GM12892 (cell line): ENCODE data around the gene AIFM1.
"Not testable (repeated sequence)": the region's sequence is repeated elsewhere in the genome, so short reads cannot be mapped to it uniquely, and the experiment has no call there.

Source experiments
- DNase-seq: peaks from one replicate; pipeline ENCODE4 v3.0.0; 2011; ENCODE audit not compliant: insufficient read length
- FAIRE-seq: peaks from 2 replicates; lab custom pipeline; 2011; peaks lifted over from hg19 to GRCh38; lab: Jason Lieb, UNC
- POLR2A ChIP-seq: IDR thresholded peaks from 2 replicates; pipeline ENCODE4 v1.6.1; 2011; ENCODE audit warnings: low read depth, low read length, control low read depth
- POLR2AphosphoS5 ChIP-seq: IDR thresholded peaks from 2 replicates; pipeline ENCODE4 v1.6.1; 2011; ENCODE audit warnings: low read depth, low read length, control low read depth
- TAF1 ChIP-seq: IDR thresholded peaks from 2 replicates; pipeline ENCODE4 v1.6.1; 2011; ENCODE audit warnings: low read depth, mild to moderate bottlenecking, control low read depth, low read length, borderline replicate concordance

Gene AIFM1

GRCh38 chrX:130136961-130137360, 28.7 kb downstream of the AIFM1 start:
- TF ChIP-seq POLR2AphosphoS5 (no peak), TAF1 (no peak), POLR2A (no peak)
- FAIRE-seq (peak; percentile 53), DNase-seq (no peak)

DNA sequence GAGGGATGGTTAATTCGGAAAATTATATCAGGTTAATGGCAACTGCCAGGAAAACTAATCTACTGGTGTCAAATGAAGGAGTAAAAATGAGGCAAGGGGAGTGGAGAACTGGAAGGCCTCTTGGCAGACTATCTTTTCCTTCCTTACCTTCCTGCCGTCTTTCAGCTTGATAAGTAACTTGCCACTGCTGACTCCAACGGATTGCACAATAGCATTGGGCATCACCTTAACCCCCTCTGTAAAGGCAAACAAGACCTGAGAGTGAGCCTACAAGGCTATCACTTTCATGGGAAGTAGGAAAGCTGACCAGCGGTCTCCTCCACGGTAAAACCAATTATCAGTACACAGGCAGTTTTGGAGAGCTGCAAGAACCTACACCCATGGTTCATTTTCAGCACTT, 29.1 kb downstream of the AIFM1 start:
- DNase-seq (no peak), FAIRE-seq (no peak)
- TF ChIP-seq POLR2AphosphoS5 (no peak), TAF1 (no peak), POLR2A (no peak)

DNA sequence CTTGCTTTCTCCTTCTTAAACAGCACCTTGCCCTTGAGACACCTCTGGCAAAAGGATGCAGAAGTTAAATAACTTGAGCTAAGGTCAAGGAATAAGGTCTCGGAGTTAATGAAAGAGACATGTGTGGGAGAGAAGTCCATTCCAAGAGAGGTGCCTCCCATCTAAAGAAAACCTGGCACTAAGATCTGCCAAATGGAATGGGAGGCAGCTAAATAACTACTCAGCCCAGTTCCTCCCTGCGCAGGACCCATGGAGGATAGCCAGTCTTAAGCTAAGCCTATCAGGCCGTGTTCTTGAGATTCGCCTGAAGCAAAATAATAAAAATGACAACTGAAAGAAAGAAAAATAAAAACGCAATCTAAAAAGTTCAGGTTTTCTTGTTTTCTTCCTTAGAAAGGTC, 34.7 kb downstream of the AIFM1 start:
- TF ChIP-seq POLR2AphosphoS5 (no peak), POLR2A (no peak), TAF1 (no peak)
- FAIRE-seq (no peak), DNase-seq (no peak)

GRCh38 chrX:130125091-130125874, 40.4 kb downstream of the AIFM1 start:
- DNase-seq (no peak), FAIRE-seq (no peak)
- TF ChIP-seq TAF1, result no peak
- no peak for TF ChIP-seq POLR2AphosphoS5
- TF ChIP-seq POLR2A, result no peak

DNA sequence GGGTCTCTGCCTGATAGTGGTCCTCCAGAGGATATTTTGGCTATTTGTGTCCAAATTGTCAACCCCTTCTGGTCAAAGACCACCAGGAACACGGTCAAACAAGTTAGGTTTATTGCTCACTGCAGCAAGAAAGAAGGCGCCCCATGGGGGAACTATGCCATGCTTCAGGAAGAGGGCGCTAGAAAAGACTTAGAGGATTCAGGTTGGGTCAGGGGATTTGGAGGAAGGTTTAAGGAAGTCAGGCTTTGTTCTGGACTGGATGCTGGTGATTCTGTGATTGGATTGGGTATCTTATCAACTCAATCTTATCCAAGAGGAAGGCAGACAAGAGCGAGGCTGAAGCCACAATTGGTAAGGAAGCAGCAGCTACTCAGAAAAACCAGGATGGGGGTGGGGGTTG, 41.1 kb downstream of the AIFM1 start:
- DNase-seq (no peak), FAIRE-seq (no peak)
- no peak for TF ChIP-seq TAF1
- TF ChIP-seq POLR2AphosphoS5, result no peak
- TF ChIP-seq POLR2A, result no peak

DNA sequence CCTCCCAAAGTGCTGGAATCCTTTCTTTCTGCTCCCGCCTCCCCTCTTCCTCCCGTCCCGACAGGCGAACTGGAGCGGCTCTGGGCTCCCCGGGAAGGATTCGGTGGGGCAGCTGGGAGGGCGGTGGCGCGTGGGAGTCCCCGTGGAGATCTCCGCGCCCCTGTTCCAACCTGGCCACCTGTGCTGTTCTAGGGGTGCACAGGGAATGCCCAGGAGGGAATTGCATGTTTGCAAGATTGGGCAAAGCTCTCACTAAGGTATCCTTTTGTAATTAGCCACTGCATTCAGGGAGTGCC, 44.2 kb downstream of the AIFM1 start:
- TF ChIP-seq POLR2AphosphoS5 (no peak), POLR2A (no peak), TAF1 (no peak)

GRCh38 chrX:130120746-130121504, 44.7 kb downstream of the AIFM1 start:
- TF ChIP-seq POLR2AphosphoS5, result no peak
- no peak for TF ChIP-seq POLR2A
- TF ChIP-seq TAF1, result no peak

More for the DNA sequence above, 44.2 kb downstream of the AIFM1 start:
- DNase-seq, result no peak
- no peak for FAIRE-seq

DNA sequence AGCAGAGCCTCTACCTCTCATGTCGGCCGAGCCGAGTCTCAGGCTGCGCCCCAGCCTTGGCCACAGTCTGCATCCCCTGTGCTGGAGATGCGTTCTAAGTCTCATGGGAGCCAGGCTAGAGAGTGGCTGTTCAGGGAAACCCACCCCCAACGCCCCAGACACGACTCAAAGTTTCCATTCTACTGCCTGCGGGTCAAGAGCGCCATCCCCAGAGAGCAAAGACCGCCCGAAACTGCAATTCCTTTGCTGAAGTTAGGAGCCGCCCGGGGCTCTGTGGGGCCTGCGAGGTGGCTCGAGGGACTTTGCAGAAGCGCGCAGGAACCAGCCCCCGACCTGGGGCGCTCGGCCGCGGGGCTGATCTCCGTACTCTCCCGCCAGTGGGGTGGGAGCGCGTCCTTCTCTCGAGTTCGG, 45.3 kb downstream of the AIFM1 start:
- no peak for FAIRE-seq
- DNase-seq, result peak; percentile 43
- TF ChIP-seq TAF1, result no peak
- TF ChIP-seq POLR2A, result no peak; the same call in 1 of the 2 replicates
- TF ChIP-seq POLR2AphosphoS5, result no peak

More at GRCh38 chrX:130120746-130121504, 44.7 kb downstream of the AIFM1 start:
- no peak for FAIRE-seq
- DNase-seq, result peak; percentile 61

DNA sequence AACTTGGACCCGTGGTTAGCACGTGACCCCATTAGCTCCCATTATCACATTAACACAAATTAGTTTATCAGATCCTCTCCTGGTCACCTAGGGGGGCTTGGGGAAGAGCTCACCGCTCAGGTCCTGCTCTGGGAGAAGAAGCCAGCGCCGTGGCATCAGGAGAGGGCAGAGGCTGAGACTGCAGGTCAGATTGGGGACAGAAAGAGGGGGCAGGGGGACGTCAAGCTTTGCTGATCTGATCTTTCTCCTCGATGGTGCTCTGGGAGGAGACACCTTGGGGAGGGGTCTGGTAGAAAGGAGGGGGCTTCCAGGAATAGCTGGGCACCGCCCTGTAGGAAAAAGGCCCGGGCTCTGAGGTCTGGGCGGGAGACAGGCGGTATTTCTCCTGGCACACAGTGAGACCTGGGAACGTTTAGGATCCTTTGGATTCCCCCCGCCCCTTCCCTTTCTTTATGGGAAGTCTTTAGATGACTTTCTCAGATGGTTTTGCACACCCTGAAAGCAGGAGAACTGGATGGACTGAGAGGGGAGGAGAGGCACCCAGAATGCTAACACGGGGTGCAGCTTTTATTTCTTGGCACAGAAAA, 46.2 kb downstream of the AIFM1 start:
- no peak for TF ChIP-seq POLR2A
- FAIRE-seq (no peak), DNase-seq (no peak)

GRCh38 chrX:130118441-130119311, 47.0 kb downstream of the AIFM1 start:
- TF ChIP-seq POLR2AphosphoS5 (no peak), TAF1 (no peak), POLR2A (no peak)
- FAIRE-seq (peak; percentile 81), DNase-seq (no peak)

GRCh38 chrX:130117166-130117565, 48.5 kb downstream of the AIFM1 start:
- DNase-seq (no peak), FAIRE-seq (no peak)
- TF ChIP-seq TAF1, result no peak
- no peak for TF ChIP-seq POLR2A
- no peak for TF ChIP-seq POLR2AphosphoS5

DNA sequence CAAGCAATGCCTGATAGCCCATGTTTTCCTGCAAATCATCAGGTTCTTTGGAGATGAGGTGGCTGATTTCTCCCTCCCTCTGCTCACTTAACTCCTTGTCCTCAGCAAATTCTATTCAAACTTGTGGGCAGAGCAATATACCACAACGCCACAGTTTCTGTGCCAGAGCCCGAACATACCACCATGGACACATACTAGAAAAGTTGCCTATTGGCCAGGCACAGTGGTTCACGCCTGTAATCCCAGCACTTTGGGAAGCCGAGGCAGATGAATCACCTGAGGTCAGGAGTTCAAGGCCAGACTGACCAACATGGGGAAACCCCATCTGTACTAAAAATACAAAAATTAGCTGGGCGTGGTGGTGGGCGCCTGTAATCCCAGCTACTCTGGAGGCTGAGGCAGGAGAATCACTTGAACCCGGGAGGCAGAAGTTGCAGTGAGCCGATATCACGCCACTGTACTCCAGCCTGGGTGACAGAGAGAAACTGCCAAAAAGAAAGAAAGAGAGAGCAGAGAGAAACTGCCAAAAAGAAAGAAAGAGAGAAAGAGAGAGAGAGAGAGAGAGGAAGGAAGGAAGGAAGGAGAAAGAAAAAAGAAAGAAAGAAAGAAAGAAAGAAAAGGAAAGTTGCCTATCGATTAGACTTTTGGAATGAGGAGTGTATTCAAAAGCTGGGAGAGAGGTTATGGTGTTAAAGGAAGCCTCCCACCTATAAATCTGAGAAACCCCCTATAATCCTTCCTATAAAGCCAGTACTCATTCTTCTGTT, 50.3 kb downstream of the AIFM1 start:
- not testable (repeated sequence) for DNase-seq, FAIRE-seq
